ENCODE data around the gene PSMG1.

DNA sequence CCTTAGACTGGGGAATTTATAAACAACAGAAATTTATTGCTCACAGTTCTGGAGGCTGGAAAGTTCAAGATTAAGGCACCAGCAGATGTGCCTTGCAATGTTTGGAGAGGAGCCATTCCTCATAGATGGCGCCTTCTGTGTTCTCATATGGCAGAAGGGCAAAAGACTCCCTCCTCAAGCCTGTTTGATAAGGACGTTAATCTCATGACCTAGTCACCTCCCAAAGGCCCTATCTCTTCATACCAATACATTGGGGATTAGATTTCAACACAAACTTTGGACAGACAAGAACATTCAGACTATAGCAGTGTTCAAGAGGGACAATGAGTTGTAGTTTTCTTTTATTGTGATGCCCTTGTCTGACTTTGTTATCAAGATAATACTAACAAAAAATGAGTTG lies 34.3 kb downstream of the PSMG1 start:
- TF ChIP-seq, protein P1, sequence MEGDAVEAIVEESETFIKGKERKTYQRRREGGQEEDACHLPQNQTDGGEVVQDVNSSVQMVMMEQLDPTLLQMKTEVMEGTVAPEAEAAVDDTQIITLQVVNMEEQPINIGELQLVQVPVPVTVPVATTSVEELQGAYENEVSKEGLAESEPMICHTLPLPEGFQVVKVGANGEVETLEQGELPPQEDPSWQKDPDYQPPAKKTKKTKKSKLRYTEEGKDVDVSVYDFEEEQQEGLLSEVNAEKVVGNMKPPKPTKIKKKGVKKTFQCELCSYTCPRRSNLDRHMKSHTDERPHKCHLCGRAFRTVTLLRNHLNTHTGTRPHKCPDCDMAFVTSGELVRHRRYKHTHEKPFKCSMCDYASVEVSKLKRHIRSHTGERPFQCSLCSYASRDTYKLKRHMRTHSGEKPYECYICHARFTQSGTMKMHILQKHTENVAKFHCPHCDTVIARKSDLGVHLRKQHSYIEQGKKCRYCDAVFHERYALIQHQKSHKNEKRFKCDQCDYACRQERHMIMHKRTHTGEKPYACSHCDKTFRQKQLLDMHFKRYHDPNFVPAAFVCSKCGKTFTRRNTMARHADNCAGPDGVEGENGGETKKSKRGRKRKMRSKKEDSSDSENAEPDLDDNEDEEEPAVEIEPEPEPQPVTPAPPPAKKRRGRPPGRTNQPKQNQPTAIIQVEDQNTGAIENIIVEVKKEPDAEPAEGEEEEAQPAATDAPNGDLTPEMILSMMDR (IDR thresholded peaks at IDR 0.05) = no peak
- TF ChIP-seq POLR2A (IDR thresholded peaks at IDR 0.05) = no peak
